ENCODE data around the gene GPBP1. TPM values are rescaled to one million over a fixed set of nuclear protein-coding genes. Genes with fewer than 3 reads are reported as not detected.

The GPBP1 gene
- polyA plus RNA-seq, 1 donor from 2014 or later = 149 TPM

Small RNA genes lying within 50 kb of the gene (small RNA-seq; reads per million reads assigned to genes)
- 0 to 1.2 (median 0) reads per million in 3 experiments for gene RF00019

Other genes starting within 250 kb of the GPBP1 start
- gene MIER3, start 221.9 kb upstream of the GPBP1 start, polyA plus RNA-seq = 40.8 and 51.8 TPM in 2 replicates

All from neural cell (in vitro differentiated cells).